SU-DHL-6 (cell line): ENCODE data around the gene MIEN1.
"Not testable (repeated sequence)": the region's sequence is repeated elsewhere in the genome, so short reads cannot be mapped to it uniquely, and the experiment has no call there.

Experiments
- H2AFZ ChIP-seq: fragments of 200-600 bp; sonication (generic); 2 replicates; pipeline ENCODE4 v1.6.1; 2014; ENCODE audit warnings: low read depth, mild to moderate bottlenecking, moderate library complexity, mixed read lengths, antibody characterized with exemption, low read length; ENCODE audit not compliant: severe bottlenecking
- H3F3A ChIP-seq: fragments of 200-600 bp; shearing (Covaris generic); 2 replicates; pipeline ENCODE4 v1.6.0; 2016; ENCODE audit warnings: antibody characterized with exemption, mild to moderate bottlenecking; ENCODE audit not compliant: insufficient read depth
- H3K27ac ChIP-seq: fragments of 200-600 bp; sonication (generic); 2 replicates; pipeline ENCODE4 v1.5.1; 2016; ENCODE audit warnings: low read depth, mild to moderate bottlenecking, low read length, moderate library complexity, mixed read lengths
- H3K27me3 ChIP-seq: fragments of 200-600 bp; sonication (generic), shearing (Covaris generic); 2 replicates; pipeline ENCODE4 v1.6.0; 2014; ENCODE audit warnings: mild to moderate bottlenecking, low read length
- H3K36me3 ChIP-seq: fragments of 200-600 bp; sonication (generic); 2 replicates; pipeline ENCODE4 v1.6.1; 2014; ENCODE audit warnings: mild to moderate bottlenecking, low read length, mixed read lengths
- H3K4me2 ChIP-seq: fragments of 300-600, 200-600 bp; shearing (Covaris generic), sonication (generic); 2 replicates; pipeline ENCODE4 v1.6.0; 2014; ENCODE audit warnings: low read length, low read depth, mild to moderate bottlenecking; ENCODE audit not compliant: poor library complexity, severe bottlenecking
- H3K4me3 ChIP-seq: fragments of 200-600 bp; sonication (generic); 2 replicates; pipeline ENCODE4 v1.5.1; 2014; ENCODE audit warnings: antibody characterized with exemption, low read length, mild to moderate bottlenecking, mixed read lengths; ENCODE audit not compliant: insufficient read depth, poor library complexity, severe bottlenecking
- H3K79me2 ChIP-seq: fragments of 200-600 bp; sonication (generic); 2 replicates; pipeline ENCODE4 v1.6.1; 2014; ENCODE audit warnings: mild to moderate bottlenecking, low read length, moderate library complexity; ENCODE audit not compliant: insufficient read depth
- H3K9ac ChIP-seq: fragments of 200-600 bp; sonication (generic); 2 replicates; pipeline ENCODE4 v1.7.0; 2014; ENCODE audit warnings: mild to moderate bottlenecking, low read length
- H3K9me2 ChIP-seq: fragments of 200-600 bp; sonication (generic); replicated peaks from 2 replicates; pipeline ENCODE4 v1.6.1; 2014; ENCODE audit warnings: low read length; ENCODE audit not compliant: insufficient read depth
- H3K9me3 ChIP-seq: fragments of 200-600 bp; sonication (generic); 2 replicates; pipeline ENCODE4 v1.6.1; 2014; ENCODE audit warnings: low read length, mixed read lengths; ENCODE audit not compliant: insufficient read depth
- H4K20me1 ChIP-seq: fragments of 200-600 bp; sonication (generic); 2 replicates; pipeline ENCODE4 v1.6.1; 2014; ENCODE audit warnings: low read depth, mild to moderate bottlenecking, antibody characterized with exemption, low read length, moderate library complexity, mixed read lengths
- EZH2phosphoT487 ChIP-seq: fragments of 200-600 bp; sonication (generic), shearing (Covaris generic); conservative IDR thresholded peaks from 2 replicates; pipeline ENCODE4 v1.6.1; 2018; ENCODE audit warnings: mild to moderate bottlenecking, antibody characterized with exemption, low read length, moderate library complexity, mixed read lengths
- TF ChIP-seq, protein P1 (sequence below): fragments of 200-600 bp; sonication (generic); IDR thresholded peaks from one replicate; pipeline ENCODE4 v1.5.1; 2017; ENCODE audit warnings: antibody characterized with exemption, mild to moderate bottlenecking, low read length, moderate library complexity; ENCODE audit not compliant: insufficient read depth, poor library complexity, severe bottlenecking

MIEN1 gene

GRCh38 chr17:39715375-39716072 lies 14.8 kb downstream of the MIEN1 start:
- TF ChIP-seq, protein P1, sequence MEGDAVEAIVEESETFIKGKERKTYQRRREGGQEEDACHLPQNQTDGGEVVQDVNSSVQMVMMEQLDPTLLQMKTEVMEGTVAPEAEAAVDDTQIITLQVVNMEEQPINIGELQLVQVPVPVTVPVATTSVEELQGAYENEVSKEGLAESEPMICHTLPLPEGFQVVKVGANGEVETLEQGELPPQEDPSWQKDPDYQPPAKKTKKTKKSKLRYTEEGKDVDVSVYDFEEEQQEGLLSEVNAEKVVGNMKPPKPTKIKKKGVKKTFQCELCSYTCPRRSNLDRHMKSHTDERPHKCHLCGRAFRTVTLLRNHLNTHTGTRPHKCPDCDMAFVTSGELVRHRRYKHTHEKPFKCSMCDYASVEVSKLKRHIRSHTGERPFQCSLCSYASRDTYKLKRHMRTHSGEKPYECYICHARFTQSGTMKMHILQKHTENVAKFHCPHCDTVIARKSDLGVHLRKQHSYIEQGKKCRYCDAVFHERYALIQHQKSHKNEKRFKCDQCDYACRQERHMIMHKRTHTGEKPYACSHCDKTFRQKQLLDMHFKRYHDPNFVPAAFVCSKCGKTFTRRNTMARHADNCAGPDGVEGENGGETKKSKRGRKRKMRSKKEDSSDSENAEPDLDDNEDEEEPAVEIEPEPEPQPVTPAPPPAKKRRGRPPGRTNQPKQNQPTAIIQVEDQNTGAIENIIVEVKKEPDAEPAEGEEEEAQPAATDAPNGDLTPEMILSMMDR: no peak
- TF ChIP-seq EZH2phosphoT487: no peak
- no peaks in the 10 kb centered on the region for H4K20me1 ChIP-seq
- no peaks in the 10 kb centered on the region for H3K9me3 ChIP-seq
- H3K27ac ChIP-seq: no peak overlapping the region
- no peak overlapping the region for H2AFZ ChIP-seq
- H3K79me2 ChIP-seq: no peaks in the 10 kb centered on the region
- no peak overlapping the region for H3K4me2 ChIP-seq
- H3K9me2 ChIP-seq: no peaks in the 10 kb centered on the region
- H3K4me3 ChIP-seq: no peak overlapping the region
- no peak overlapping the region for H3K9ac ChIP-seq
- H3K27me3 ChIP-seq: no peaks in the 10 kb centered on the region
- no peaks in the 10 kb centered on the region for H3K36me3 ChIP-seq
- no peaks in the 10 kb centered on the region for H3F3A ChIP-seq

GRCh38 chr17:39714234-39714633 lies 16.1 kb downstream of the MIEN1 start:
- no peaks in the 10 kb centered on the region for H3K9me3 ChIP-seq
- H3K4me2 ChIP-seq: no peak overlapping the region
- no peaks in the 10 kb centered on the region for H3K79me2 ChIP-seq
- H4K20me1 ChIP-seq: no peaks in the 10 kb centered on the region
- H3K4me3 ChIP-seq: no peak overlapping the region
- no peaks in the 10 kb centered on the region for H3K9me2 ChIP-seq
- no peak overlapping the region for H3K27ac ChIP-seq
- TF ChIP-seq, protein P1: no peak
- no peak for TF ChIP-seq EZH2phosphoT487
- H3K9ac ChIP-seq: no peak overlapping the region
- no peaks in the 10 kb centered on the region for H3K36me3 ChIP-seq
- no peaks in the 10 kb centered on the region for H3K27me3 ChIP-seq
- H3F3A ChIP-seq: no peaks in the 10 kb centered on the region
- no peak overlapping the region for H2AFZ ChIP-seq

- Histone ChIP-seq H3K9ac (no peak overlapping the region), H3K4me3 (no peak overlapping the region), H3K9me3 (no peaks in the 10 kb centered on the region), H3K27me3 (no peaks in the 10 kb centered on the region), H3K36me3 (no peaks in the 10 kb centered on the region), H3K4me2 (no peak overlapping the region), H4K20me1 (no peaks in the 10 kb centered on the region), H3K79me2 (no peaks in the 10 kb centered on the region), H3K9me2 (no peaks in the 10 kb centered on the region), H2AFZ (no peak overlapping the region), H3K27ac (no peak overlapping the region), H3F3A (no peaks in the 10 kb centered on the region)
- no peak for TF ChIP-seq EZH2phosphoT487
- TF ChIP-seq, protein P1: no peak
Measured at GRCh38 chr17:39711851-39712250, 18.5 kb downstream of the MIEN1 start.

DNA sequence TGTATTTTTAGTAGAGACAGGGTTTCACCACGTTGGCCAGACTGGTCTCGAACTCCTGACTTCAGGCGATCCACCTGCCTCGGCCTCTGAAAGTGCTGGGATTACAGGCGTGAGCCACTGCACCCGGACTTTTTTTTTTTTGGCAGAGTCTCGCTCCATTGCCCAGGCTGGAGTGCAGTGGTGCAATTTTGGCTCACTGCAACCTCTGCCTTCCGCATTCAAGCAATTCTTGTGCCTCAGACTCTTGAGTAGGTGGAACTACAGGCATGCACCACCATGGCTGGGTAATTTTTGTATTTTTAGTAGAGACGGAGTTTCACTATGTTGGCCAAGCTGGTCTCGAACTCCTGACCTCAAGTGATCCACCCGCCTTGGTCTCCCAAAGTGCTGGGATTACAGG lies 19.3 kb downstream of the MIEN1 start:
- H3F3A ChIP-seq, H3K79me2 ChIP-seq, H3K36me3 ChIP-seq, H3K27ac ChIP-seq, H3K27me3 ChIP-seq, H4K20me1 ChIP-seq, H3K4me3 ChIP-seq, H3K9me2 ChIP-seq, H3K4me2 ChIP-seq, H3K9me3 ChIP-seq, H2AFZ ChIP-seq, H3K9ac ChIP-seq: not testable (repeated sequence)
